ENCODE data around the gene GABRB2.

- TF ChIP-seq CTCF (IDR thresholded peaks at IDR 0.05), result no peak
- TF ChIP-seq ZFX (IDR thresholded peaks at IDR 0.05; ENCODE audit: borderline replicate concordance), result no peak
Observed at GRCh38 chr5:161411156-161411555, 135.4 kb downstream of the GABRB2 start.

All from 22Rv1 (cell line).